ENCODE measurements around the gene ZAP70.

ZAP70 gene

DNA sequence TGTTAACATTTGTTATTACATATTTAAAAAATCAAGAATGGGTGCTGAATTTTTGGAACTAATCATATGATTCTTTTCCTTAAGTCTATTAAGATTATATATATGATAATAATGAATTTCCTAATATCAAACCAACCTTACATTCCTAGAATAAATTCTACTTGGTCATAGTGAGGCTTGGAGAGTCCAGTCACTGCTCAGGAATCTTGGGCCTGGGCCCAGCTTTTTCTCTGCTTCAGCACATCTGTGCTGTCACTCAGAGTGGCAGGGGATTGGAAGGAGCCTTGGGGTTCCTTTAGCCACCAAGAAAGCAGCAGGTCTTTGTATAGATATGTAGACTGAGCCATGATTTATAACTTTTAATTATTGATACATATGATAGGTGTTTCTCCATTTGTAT lies 19.9 kb upstream of the ZAP70 start:
- Histone ChIP-seq H3K27me3 (no peaks in the 10 kb centered on the region), H3K4me3 (ENCODE audit: low read depth in 1 of 2, low read length in 1 of 2) (no peak overlapping the region), H3K27ac (peak overlapping the region; percentile 19), H3K9me3 (no peaks in the 10 kb centered on the region), H3K36me3 (no peaks in the 10 kb centered on the region), H3K4me1 (ENCODE audit: control insufficient read depth in 1 of 2, insufficient read depth in 1 of 2, low read depth in 1 of 2, low read length in 1 of 2) (peaks cover 22 to 28% of the 10 kb centered on the region in 2 experiments)
- TF ChIP-seq, protein P1, sequence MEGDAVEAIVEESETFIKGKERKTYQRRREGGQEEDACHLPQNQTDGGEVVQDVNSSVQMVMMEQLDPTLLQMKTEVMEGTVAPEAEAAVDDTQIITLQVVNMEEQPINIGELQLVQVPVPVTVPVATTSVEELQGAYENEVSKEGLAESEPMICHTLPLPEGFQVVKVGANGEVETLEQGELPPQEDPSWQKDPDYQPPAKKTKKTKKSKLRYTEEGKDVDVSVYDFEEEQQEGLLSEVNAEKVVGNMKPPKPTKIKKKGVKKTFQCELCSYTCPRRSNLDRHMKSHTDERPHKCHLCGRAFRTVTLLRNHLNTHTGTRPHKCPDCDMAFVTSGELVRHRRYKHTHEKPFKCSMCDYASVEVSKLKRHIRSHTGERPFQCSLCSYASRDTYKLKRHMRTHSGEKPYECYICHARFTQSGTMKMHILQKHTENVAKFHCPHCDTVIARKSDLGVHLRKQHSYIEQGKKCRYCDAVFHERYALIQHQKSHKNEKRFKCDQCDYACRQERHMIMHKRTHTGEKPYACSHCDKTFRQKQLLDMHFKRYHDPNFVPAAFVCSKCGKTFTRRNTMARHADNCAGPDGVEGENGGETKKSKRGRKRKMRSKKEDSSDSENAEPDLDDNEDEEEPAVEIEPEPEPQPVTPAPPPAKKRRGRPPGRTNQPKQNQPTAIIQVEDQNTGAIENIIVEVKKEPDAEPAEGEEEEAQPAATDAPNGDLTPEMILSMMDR (IDR thresholded peaks at IDR 0.05), result no peak

DNA sequence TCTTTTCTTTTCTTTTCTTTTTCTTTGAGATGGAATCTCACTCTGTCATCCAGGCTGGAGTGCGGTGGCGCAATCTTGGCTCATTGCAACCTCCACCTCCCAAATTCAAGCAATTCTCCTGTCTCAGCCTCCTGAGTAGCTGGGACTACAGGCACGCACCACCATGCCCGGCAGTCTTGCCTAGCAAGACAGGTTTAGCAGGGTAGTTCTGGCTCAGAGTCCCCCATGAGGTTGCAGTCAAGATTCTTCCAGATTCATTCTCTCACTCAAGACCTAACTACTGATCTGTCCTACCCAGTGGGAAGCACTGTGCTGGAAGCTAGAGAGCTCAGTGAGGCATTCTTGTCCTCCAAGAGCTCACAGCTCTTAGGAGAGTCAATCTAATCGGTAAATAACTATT lies 17.6 kb upstream of the ZAP70 start:
- TF ChIP-seq, protein P1 (IDR thresholded peaks at IDR 0.05), result no peak

DNA sequence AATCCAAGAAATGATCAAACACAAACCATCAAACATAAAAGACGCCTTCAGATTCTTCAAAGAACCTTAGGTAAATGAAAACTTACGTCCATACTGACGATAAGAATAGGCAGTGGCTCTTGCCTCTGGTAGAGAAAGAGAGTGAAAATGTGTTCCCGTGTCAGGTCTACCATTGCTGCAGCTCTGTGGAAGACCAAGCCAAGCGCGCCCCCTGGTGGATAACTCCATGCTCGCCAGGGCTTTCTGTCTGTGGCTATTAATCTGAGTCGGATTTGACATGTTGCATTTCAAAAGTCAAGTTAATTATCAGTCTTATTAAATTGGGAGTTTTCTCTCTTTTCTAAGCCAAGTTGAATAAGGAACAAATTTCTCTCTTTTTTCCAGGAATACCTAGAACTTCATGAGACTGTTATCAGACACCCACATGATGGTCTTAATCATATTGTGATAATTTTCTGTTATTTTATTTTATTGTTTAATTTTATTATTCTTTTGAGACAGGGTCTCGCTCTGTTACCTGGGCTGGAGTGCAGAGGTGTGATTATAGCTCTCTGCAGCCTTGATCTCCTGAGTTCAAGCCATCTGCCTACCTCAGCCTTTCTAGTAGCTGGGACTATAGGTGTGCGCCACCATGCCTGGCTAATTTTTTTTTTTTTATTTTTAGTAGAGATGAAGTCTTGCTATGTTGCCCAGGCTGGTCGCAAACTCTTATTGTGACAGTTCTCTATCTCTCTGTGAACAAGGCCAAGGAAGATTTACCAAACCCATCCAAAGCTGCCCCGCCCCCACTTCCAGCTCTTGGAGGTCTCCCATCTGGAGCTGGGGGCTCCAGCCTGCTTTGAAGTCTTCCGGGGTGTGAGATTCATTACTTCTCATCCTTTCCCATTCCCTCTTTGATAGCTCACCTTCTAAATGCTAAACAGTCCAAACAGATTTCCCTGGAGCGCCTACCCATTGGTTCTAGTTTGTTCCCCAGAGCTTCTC lies 15.8 kb upstream of the ZAP70 start:
- H3K4me3 ChIP-seq (ENCODE audit: low read depth in 1 of 2, low read length in 1 of 2), result no peak overlapping the region

More for the DNA sequence above, 17.6 kb upstream of the ZAP70 start:
- H3K36me3 ChIP-seq, result no peaks in the 10 kb centered on the region
- H3K9me3 ChIP-seq, result no peaks in the 10 kb centered on the region
- H3K27me3 ChIP-seq, result no peaks in the 10 kb centered on the region
- peaks cover 22 to 28% of the 10 kb centered on the region in 2 experiments for H3K4me1 ChIP-seq (ENCODE audit: control insufficient read depth in 1 of 2, insufficient read depth in 1 of 2, low read depth in 1 of 2, low read length in 1 of 2)
- H3K4me3 ChIP-seq (ENCODE audit: low read depth in 1 of 2, low read length in 1 of 2), result no peak overlapping the region
- H3K27ac ChIP-seq, result no peak overlapping the region

DNA sequence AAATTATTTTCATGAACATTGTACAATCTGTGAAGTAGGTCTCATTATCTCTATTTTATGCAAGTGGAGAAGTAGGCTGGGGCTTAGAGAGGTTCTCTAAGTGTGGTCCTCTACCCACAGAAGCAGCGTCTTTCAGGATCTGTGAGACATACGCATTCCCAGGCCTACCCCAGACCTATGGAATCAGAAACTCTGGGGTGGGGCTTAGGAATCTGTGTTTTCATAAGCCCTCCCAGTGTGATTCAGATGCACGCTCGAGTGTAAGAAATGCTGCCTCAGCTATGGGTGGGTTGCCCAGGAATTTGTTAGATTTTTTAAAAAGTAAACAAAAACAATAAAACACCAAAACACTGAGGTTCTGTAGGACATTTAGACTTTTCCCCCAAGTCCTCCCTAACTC lies 14.8 kb upstream of the ZAP70 start:
- H3K4me3 ChIP-seq (ENCODE audit: low read depth in 1 of 2, low read length in 1 of 2), result no peak overlapping the region
- TF ChIP-seq, protein P1 (IDR thresholded peaks at IDR 0.05), result no peak
- H3K4me1 ChIP-seq (ENCODE audit: control insufficient read depth in 1 of 2, insufficient read depth in 1 of 2, low read depth in 1 of 2, low read length in 1 of 2), result peaks cover 3 to 10% of the 10 kb centered on the region in 2 experiments
- no peaks in the 10 kb centered on the region for H3K27me3 ChIP-seq
- no peaks in the 10 kb centered on the region for H3K9me3 ChIP-seq
- no peaks in the 10 kb centered on the region for H3K36me3 ChIP-seq
- no peak overlapping the region for H3K27ac ChIP-seq

More for the DNA sequence above, 15.8 kb upstream of the ZAP70 start:
- TF ChIP-seq, protein P1 (IDR thresholded peaks at IDR 0.05), result peak; percentile 91
- Histone ChIP-seq H3K4me1 (ENCODE audit: control insufficient read depth in 1 of 2, insufficient read depth in 1 of 2, low read depth in 1 of 2, low read length in 1 of 2) (peaks cover 13 to 20% of the 10 kb centered on the region in 2 experiments), H3K27ac (no peak overlapping the region), H3K27me3 (no peaks in the 10 kb centered on the region), H3K9me3 (no peaks in the 10 kb centered on the region), H3K36me3 (no peaks in the 10 kb centered on the region)

DNA sequence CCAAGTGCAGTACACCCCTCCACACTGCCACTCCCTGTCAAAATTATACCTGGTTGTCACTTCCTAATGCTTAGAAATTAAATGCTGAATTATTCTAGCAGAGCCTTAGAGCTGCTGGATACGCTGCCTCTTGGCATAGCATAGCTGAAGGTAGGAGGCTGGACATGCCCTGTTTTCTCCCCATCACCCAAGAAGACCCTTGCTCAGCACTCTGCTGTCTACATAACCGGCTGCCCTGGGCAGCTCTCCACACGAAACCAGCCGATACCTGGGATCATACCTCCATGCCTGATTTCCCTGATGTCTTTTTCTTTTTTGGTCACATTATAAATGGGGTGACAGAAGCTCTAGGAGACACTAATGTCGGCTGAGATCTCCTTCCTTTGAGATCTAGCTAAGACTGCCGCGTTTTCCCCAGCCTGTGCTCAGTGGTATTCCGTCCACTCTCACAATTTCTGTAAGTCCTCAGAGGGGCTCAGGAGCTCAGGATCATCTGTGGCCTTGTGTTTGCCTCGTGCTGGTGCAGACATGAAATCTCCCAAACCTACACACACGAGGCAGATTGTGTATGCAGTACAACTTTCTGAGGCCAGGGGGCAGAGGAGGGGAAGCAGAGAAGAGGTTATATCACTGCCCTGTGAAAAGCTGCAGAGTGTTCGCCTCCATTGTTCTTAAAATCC lies 13.5 kb upstream of the ZAP70 start:
- no peaks in the 10 kb centered on the region for H3K9me3 ChIP-seq
- no peaks in the 10 kb centered on the region for H3K27me3 ChIP-seq
- no peak overlapping the region for H3K4me3 ChIP-seq (ENCODE audit: low read depth in 1 of 2, low read length in 1 of 2)
- H3K27ac ChIP-seq, result no peak overlapping the region
- H3K36me3 ChIP-seq, result no peaks in the 10 kb centered on the region
- TF ChIP-seq, protein P1 (IDR thresholded peaks at IDR 0.05), result no peak
- peaks cover 0 to 5% of the 10 kb centered on the region in 2 experiments for H3K4me1 ChIP-seq (ENCODE audit: control insufficient read depth in 1 of 2, insufficient read depth in 1 of 2, low read depth in 1 of 2, low read length in 1 of 2)
